Activated CD4-positive, alpha-beta T cell treated with anti-CD3 and anti-CD28 coated beads, Interleukin-2, amount 50 U/mL, for 48 hours (primary cell): ENCODE measurements around the gene SLC25A33.

Experiments
- DNase-seq, 2 experiments: peaks; one replicate each; pipeline ENCODE4 v3.0.0-alpha.2; 2020

SLC25A33 gene

DNA sequence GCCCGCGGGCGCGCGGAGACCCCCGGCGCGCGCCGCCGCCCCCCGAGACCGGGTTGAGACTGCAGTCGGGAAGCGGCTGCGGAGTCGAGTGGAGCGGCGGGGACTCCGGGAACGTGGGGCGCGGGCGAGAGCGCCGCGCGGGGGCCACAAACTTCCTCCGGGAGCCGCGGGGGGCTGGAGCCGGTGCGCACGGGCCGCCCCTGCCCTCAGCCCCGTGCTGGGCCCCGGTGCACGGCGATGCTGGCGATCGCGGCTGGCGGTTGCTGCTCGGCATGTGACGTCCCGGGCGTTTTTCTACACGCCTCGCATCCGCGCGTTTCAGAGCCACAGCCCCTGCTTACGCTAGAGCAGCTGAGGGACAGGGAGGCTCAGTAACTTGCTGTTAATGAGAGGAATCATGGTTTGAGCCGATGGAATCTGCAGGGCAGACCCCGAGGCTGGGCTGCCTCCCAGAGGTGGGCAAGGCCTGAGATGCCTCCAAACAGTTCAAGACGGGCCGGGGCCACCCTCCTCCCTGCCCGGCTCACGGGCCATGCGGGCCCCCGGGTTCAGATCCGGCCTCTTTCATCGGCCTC lies 50.0 kb downstream of the SLC25A33 start:
- DNase-seq, result peak; percentile 39 to 54

DNA sequence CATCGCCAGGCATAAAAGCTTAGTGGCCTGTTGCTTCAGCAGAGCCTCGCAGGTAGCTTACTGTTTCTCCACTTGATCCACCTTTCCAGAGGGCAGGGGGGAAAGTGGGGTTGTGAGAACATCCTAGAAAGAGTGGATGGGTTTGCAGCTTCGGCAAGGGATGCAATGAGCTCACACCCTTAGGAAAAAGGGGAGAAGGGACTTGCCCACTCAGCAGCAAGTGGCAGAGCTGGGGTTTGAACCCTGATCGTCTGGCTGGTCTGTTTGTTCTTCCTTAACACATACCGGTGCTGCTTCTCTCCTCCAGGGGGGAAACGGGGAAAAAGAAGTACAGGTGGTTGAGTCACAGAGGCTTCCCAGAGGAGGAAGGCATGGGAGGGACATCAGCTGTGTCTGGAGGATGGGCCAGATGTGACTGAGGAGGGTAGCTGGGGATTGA lies 50.5 kb downstream of the SLC25A33 start:
- peak in 1 of 2 experiments; percentile 17 for DNase-seq

DNA sequence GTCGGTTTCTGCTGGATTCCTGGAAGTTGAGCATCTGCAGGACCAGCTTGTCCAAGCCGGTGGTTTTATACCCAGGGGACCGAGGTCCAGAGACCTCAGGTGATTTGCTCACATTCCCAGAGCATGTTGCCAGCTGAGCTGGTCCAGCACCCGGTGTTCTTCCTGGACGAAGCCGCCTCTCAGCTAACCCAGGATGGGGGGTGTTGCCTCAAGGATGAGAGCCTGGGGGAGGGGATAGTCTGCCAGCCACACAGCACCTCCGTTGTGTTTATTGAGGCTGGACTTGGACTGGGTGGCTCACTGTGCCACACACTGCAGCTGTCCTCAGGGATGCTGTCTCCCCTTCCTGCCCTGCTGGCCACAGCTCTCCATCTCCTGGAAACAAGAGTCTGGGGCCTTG lies 50.9 kb downstream of the SLC25A33 start:
- DNase-seq, result no peak

DNA sequence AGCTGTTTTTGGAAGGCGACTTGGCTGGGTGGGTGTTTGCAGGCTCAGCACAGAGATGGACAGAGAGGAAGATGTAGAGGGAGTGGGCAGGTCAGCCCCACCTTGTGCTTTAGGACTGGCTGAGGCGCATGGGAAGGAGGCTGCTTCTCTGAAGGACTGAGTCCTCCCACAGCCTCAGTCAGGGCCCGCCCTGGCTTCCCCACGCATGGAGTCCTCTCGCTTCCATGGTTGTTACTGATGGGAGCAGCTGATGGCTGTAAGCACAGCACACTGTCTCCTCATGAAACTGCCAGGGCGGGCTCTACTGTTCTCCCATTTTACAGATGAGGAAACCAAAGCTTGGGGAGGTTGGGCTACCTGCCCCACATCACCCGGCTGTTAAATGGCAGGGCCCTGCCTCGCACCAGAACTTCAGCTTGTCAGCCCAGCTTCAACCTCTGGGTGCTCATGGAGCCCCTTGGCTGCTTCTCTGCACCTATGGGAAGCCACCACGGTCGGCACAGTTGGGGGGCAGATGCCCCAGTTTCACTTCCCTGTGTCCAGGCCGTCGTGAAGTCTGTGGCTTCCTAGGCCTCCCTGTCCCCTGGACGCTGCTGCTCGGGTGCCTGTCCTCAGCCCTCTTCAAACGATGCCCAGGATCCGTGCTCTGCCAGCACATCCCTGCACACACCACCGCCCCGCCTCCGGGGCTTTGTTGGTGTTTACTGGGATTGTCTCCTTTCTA lies 51.8 kb downstream of the SLC25A33 start:
- no peak for DNase-seq

DNA sequence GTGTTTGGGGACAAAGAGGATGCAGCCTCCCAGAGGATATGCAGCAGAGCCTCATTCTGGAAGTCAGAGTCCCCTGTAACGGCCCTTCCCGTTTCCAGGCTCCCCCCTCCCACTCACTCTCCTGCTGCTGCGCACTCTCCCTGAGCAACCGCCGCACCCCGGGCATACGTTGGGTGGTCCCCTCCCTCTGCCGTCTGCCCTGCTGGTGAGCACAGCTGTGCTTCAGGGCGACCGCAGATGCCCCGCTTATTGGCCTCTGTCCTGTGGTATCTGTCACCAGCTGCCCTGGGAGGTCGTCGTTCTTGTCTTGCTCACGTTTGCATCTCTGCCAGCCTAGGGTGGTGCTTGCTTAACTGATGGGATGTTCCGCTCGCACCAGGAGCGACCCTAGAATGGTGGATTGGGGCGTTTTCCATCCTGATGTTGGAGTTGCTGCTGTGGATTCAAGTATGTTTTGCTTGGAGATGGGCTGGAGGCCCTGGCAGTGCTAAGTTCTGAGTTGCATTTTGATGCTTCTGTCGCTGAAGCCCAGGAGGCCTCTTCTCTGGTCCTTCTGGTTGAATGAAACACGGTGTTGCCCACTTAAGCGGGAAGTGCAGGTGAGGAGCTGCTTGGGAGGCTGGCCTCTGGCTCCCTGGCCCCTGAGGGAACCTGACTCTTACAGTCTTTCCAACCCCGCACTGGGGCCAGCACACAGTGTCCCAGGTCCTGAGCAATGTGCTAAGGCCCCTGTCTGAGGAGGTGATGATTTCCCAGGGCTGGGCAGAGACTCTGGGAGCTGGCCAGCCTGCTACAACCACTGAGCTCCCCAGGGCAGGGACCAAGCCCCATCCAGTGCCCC lies 52.6 kb downstream of the SLC25A33 start:
- no peak for DNase-seq

DNA sequence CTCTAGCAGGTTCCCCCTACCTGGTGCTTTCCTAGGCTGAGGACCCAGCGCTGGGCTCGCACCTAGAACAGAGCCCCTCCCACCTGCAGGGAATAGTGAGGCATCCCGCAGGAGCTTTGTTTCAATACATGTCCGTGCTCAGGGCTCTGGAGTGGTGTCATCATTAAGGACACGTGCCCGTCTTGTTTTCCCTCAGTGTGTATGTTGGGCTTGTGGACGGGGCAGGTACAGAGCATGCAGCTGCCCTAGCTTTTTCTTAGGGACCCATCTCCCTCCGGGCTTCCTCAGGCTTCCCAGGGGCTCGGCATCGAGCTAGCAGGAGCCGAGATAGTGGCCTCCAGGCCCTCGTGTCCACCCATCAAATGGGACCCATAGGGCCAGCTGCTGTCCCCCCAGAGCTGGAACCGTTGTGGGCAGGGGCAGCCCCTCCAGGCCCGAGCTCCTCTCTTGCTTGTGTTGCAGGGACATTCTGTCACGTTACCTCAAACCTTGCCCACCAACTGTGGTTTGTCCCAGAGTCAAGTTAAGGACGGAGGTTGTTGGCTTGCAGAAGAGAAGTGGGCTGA lies 53.3 kb downstream of the SLC25A33 start:
- no peak for DNase-seq

DNA sequence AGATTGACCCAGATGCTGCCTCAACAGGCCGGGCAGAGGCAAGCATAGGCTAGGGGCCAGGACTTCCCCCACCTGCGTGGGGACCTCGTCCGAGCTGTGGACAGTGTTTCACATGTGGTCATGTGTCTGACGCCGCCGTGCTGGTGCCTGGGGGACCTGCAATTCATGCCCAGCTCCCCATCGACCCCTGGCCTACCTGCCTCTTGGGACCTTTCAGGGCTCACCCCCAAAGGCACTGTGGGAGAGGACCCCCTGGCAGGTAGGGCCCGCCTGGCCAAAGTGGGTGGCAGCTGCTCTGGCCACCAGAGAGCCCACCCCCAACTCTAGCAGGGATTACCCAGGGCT lies 53.9 kb downstream of the SLC25A33 start:
- DNase-seq, result no peak

DNA sequence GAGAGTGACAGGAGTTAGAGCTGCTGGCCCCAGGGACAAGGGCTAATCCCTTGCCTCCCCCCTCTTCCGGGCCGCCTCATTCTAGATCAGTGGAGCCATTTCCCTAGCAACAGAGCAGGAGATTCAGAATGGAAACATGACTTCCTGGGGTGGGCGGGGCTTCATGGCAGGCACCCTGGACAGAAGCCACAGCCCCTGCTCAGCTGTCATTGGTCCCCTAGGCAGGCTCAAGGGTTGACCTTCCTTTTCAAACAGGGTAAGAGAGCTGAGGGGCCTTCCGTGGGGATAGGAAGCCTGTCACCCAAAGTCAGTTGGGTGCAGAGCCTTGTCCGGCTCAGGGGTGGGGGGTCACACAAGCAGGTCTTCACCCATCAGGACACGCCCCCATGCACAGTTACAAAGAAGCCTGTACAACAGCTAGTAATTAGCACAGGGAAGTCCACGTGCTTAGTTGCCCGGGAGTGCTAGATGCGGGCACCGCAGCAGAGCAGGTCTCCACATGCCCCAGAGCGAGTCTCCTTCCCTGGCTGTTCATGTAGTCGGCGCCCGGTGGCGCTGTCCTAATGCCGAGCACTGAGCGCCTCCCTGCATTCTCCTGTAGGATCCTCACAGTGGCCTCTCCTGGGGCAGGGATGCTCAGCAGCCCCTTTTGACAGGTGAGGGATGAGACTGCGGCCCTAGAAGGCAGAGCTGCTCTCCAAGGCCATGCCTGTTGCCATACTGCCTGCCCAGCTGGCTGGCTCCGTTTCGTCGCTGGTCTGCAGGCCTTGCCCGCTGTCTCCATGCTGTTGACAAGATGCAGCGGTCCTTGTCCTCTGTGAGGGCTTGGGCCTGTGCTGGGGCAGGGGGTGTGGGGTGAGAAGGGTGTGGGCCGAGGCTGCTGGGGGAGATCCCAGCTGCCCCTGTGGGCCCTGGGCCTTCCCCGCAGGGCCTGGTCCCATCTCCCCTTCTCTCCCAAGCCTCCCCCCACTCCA lies 54.5 kb downstream of the SLC25A33 start:
- peak; percentile 57 to 64 for DNase-seq

DNA sequence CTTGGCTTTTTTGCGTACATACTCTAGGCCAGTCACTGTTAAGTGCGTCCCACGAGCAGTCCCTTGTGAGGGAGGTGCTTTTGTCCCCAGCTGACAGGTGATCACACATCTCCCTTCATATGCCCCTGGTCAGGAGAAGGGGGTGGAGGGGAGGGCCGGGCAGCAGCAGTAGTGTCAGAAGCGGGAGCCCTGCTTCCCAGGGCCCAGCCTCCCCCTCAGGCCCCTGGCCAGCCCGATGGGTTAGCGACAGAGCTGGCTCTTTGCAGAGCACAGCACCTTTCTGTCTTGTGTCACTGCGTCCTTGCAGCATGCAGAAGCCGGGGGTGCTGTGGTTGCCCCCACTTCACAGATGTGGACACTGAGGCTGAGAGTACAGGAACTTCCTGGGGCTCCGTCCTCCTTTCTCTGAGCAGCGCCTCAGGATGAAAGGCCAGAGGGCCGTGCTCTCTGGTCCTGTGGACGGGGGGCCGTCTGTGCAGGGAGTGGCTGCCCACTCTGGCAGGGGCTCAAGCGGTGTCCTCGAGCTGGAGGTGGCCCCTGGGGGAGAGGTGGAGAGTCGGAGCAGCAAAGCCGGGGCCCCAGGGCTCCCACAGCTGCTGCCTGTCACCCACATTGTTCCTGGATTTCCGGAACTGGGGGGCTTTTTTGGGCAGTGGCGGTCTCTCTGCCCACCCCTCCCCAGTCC lies 55.3 kb downstream of the SLC25A33 start:
- DNase-seq, result no peak

DNA sequence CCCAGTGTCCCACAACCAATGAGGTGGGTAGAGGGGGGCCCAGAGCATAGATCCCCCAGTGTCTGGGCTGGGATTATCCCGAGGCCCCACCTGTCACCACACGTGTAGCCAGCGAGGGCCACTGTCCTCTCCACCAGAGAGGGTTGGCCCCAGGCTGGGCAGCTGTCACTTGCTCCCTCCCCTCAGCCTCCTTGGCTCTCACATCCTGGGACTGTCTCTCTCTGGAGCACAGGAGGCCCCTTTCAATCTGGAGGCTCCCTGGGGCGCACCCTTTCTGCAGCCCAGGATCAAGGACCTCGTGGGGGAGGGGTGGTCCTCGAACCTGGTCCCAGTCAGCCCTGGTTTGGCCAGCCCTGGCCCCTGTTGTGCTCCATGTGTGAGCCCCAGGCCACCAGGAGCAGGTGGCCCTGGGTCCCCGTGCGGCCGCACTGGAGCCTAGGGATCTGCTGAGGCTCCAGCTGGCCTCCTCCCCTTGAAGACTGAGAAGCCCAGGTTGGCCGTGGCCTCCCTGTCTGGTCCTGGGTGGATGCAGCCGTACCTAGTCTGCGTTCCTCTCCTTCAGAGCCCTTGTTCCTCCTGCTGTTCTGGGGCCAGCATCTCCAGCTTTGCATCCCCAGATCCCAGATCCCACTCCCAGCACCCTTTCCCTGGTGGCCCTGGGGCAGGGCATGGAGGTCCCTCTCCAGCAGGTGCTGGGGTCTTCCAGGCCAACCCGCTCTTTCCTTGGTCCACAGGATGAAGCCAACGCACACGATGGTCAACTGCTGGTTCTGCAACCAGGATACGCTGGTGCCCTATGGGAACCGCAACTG lies 56.1 kb downstream of the SLC25A33 start:
- no peak for DNase-seq

DNA sequence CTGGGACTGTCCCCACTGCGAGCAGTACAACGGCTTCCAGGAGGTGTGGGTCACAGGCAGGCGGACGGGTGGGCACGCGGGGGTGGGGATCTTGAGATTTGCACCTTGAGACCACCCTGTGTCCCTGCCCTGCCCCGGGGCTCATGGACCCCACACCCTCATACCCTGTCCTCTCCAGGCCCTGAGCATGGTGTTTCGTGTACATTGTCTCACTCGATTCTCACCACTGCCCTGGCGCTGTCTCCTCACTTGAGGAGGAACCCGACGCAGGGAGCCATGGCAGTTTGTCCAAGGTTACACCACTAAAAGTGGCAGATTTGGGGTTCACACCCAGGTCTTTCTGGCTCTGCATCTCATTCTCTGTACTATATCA lies 56.7 kb downstream of the SLC25A33 start:
- no peak for DNase-seq

DNA sequence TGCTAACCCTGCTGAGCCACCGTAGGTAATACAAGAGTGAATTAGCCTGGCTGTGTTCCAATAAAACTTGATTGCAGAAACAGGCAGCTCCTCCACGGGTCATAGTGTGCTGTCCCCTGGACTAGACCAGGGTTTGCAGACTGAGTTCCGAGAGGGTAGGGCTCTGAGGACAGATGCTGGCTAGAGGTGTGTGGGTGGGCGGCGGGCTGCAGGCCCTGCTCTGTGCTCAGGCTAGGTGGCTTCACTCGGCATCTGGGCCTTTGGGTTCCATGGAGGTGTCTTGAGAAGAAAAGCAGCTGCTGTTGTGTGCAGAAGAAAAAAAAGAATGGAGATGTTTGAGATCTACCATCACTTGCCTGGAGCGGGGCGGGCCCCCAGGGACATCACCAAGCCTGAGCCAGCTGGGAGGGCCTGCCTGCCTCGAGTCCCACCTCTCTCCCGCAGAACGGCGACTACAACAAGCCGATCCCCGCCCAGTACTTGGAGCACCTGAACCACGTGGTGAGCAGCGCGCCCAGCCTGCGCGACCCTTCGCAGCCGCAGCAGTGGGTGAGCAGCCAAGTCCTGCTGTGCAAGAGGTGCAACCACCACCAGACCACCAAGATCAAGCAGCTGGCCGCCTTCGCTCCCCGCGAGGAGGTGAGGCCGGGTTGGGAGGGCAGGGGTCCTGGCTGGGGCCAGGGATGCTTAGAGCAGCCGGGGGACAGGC lies 57.3 kb downstream of the SLC25A33 start:
- no peak for DNase-seq

DNA sequence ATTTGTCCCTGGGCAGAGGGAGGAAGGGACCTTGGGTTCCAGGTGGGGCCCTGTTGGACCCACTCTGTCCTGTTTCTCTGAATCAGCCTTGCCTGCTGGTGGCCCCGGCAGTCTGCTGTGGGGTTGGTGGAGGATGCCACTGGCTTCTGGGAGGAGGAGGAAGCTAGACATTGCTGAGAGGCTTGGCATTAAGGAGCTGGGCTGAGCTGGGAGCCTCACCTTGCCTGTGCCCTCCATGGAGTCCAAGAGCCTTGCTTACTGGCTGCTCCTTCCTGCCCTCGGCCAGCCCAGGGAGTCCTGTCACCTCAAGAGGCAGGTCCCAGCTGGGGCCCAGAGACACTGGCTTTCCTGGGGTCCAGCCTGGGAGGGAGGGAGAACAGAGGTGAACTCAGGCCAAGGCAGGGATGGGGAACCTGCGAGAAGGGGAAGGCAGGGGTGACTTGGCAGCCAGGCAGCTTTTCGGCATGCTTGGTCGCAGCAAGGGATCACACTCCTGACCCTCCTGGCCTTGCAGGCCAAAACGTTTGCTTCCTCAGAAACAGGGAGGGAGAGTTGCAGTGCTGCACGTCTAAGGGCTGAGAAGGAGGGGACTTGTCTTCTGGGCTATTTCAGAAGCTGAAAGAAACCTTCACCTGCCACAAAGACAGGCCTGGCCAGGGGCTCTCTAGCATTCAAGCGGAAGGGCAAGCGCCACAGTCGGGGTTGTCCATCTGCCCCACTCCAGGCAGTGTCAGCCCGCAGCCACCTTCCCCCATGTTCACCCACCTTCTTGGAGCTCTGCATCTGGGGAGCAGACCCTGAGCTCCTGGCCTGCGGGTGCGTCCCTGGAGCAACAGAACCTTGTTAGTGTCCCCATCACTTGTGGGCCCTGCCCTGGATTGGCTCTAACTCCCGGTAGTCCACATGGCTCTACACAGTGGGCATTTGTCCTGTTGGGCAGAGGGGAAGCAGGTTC lies 58.4 kb downstream of the SLC25A33 start:
- DNase-seq, result no peak

DNA sequence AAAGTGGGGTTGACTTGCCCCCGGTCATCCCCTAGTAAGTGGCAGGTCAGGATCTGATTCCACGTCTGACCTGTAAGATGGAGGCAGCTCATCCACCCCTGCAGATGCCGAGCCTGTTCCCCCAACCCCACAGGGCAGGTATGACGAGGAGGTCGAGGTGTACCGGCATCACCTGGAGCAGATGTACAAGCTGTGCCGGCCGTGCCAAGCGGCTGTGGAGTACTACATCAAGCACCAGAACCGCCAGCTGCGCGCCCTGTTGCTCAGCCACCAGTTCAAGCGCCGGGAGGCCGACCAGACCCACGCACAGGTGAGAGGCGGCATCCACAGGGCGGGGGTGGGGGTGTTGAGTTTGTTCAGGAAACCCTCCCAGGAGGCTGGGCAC lies 59.0 kb downstream of the SLC25A33 start:
- no peak for DNase-seq

DNA sequence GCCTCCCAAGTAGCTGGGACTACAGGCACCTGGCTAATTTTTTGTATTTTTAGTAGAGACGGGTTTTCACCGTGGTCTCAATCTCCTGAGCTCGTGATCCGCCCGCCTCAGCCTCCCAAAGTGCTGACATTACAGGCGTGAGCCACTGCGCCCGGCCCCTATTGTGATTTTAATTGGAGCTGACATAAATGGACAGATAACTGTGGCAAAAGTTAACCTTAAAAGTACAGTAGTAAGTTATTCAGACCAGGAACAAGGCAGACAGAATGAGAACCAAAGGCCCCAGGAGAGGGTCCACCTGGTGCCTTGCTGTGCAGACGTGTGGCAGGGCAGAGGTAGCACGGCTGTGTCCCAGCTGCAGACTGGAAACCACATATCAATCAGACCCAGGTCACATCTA lies 60.5 kb downstream of the SLC25A33 start:
- no peak for DNase-seq

DNA sequence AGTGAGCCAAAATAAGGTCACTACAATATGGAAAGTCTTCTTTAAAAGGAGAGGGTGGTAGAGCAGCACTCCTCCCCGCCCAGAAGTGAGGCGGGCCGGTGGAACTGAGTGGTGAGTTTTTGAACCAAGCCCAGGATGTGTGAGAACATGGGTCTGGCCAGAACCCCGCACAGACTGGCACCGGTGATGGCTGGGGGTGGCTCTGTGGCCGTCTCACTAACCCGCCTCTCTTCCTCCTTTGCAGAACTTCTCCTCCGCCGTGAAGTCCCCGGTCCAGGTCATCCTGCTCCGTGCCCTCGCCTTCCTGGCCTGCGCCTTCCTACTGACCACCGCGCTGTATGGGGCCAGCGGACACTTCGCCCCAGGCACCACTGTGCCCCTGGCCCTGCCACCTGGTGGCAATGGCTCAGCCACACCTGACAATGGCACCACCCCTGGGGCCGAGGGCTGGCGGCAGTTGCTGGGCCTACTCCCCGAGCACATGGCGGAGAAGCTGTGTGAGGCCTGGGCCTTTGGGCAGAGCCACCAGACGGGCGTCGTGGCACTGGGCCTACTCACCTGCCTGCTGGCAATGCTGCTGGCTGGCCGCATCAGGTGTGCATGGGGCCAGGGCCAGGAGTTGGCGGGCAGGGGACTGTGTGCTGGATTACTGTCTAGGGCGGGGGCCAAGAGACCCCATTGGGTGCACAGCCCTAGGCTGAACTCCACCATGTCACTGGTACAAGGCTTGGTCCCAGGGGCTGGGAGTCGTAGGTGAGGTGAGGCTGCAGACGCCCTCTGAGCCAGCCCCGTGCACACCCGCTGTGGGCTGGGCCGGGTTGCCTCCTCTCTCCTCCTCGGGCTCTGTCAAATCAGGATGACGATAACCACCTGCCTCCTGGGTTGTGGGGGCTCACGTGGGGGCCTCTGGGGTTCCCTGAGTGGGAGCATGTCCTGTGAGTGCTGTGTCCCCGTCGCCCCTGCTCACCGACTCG lies 61.9 kb downstream of the SLC25A33 start:
- DNase-seq, result no peak

DNA sequence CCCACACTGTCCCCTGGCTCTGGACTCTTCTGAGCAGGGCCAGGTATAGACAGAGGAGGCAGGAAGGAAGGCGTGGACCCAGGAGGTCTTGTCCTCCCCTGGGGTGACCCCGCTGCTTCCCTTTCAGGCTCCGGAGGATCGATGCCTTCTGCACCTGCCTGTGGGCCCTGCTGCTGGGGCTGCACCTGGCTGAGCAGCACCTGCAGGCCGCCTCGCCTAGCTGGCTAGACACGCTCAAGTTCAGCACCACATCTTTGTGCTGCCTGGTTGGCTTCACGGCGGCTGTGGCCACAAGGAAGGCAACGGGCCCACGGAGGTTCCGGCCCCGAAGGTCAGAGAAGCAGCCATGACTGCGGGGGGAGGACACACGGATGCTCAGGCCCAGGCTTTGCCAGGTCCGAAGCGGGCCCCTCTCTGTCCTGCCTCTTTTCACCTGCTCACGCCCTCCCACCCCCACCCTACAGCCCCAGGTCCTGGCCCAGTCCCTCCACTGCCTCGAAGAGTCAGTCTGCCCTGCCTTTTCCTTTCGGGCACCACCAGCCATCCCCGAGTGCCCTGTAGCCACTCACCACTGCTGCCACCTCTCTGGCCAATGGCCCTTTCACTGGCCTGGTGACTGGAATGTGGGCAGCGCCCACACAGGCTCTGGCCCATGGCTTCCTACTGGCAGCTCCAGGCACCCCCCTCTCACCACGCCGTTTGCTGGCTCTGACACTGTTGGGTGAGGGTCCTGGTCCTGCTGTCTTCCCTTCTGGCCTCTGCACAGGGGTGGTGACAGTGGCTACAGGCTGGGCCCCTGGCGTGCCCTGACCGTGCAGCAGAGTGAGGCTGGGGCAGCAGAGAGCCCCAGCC lies 62.9 kb downstream of the SLC25A33 start:
- DNase-seq, result no peak
